Hematopoietic multipotent progenitor cell (in vitro differentiated cells): ENCODE data around the gene TFF1. TPM values are rescaled to one million over a fixed set of nuclear protein-coding genes. Genes with fewer than 3 reads are reported as not detected.
A peak's percentile ranks its signal among the peaks of the same experiment; 100 is the strongest.
"Not testable (repeated sequence)": the region's sequence is repeated elsewhere in the genome, so short reads cannot be mapped to it uniquely, and the experiment has no call there.

Experiments
- DNase-seq, 3 donors: peaks; one replicate each; pipeline ENCODE4 v3.0.0-alpha.2; 2011 to 2015; ENCODE audit warnings: low read depth in 2 of 3, low spot score in 2 of 3
- total RNA-seq: library from RNA; depleted of rRNA; stranded (reverse); fragments of >200 nt; gene quantifications from one replicate; pipeline ENCODE4 v1.2.3, GENCODE V29; 2012

TFF1 gene
- not detected for total RNA-seq

DNA sequence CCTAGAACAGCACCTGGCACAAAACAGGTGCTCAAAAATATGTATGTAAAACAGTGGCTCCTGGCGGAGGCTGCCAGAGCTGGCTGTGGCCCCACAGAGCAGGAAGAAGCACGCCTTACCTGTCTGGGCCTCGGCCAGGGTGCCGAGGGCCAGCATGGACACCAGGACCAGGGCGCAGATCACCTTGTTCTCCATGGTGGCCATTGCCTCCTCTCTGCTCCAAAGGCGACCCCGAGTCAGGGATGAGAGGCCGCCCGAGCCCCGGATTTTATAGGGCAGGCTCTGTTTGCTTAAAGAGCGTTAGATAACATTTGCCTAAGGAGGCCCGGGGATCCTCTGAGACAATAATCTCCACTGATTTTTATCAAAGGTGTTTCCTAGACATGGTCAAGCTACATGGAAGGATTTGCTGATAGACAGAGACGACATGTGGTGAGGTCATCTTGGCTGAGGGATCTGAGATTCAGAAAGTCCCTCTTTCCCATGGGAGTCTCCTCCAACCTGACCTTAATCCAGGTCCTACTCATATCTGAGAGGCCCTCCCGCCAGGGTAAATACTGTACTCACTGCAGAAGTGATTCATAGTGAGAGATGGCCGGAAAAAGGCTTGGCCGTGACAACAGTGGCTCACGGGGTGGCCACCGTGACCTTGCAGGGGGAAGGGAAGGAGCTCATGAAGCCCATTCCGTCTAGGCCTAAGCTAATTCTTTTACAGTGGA is at the start of gene TFF1:
Gene TFF1 (minus strand): TSS at position 244 of the 719 bp plus-strand sequence. CDS start 40 bp downstream, at position 204.
- DNase-seq = no peak

DNA sequence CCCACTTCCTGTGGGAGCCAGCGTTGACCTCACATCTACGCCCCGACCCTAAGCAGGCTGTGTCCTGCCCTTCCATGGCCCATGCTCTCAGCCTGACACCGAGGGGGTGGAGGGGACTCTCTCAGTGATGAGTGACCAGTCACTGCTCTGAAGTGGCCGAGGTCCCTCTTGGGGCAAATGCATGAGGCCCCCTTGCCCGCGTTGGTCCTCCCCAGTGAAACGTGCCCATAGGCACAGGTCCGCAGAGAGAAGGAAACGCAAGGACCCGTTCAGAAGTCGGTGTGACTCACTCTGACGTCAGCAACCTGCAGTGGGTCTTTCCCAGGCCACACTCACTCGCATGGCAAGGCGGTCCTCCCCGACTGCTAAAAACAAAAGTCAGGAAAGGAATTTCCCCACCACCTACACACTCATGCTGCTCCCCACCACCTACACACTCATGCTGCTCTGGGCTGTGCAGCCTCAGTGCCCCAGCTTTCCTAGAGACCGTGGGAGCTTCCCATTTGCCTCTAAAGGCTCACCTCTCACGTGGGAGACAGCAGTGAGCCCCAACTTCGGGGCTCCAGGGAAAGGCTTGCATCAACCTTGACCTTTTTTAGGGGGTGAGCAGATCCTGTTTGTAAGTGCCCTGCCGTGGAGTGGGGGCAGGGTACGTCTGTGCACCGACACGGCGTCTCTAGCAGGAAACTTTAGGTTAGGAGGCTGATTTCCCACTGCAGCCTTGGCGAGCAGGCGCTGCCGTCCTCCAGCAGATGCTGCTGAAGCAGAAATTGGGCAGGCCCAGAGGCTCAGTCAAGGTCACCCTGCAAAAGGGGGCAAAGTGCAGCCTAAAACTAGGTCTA is 48.8 kb upstream of the TFF1 start:
- peak; percentile 31 to 76 (median 71) for DNase-seq

DNA sequence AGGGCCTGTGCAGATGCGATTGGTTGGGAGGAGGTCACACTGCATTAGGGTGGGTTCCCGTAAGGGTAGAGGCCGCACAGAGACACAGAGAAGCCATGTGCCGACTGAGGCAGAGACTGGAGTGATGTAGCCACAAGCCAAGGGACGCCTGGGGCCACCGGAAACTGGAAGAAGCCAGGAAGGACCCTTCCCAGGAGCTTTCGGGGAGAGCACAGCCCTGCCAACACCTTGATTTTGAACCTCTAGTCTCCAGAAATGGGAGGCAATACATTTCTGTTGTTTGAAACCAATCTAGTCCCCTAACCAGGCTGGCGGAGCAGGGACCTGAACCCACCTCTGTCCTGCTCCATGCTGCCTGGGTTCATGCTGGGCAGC is 48.2 kb upstream of the TFF1 start:
- DNase-seq = no peak

DNA sequence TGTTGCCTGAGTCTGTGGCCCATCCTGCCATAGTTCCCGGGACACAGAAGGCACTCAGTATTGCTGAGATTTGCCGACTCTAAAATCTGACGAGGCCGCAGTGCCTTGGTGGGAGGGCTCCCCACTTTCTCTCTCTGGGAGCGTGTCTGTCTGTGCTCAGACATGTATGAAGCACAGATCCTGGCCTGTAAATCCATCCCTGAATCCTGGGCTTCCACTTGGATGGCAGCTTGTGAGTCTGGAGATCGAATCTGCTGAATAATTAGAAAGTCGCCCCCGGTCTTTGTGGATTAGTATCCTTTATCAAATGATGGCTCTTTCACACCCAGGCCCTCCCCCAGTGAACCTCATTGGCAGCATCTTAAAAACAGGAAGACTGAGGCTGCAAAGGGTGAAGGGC is 47.7 kb upstream of the TFF1 start:
- no peak for DNase-seq

DNA sequence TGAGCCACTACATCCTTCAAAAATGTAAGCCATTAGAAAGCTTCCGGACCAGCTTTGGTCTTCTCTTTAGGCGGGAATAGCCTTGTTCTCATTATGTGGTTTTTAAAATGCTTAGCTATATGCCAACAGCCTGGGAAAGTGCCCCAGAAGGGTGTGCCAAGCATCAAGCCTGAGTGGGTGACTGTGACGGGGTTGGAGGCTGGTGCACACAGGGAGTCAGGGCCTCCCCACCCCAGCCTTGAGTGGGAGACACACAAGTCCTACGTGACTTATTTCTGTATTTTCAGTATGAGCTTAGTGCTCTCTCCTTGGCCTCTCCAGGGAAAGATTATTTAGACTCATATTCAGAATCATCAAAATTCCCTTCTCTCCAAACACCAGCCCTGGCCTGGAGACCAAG is 47.2 kb upstream of the TFF1 start:
- no peak for DNase-seq

DNA sequence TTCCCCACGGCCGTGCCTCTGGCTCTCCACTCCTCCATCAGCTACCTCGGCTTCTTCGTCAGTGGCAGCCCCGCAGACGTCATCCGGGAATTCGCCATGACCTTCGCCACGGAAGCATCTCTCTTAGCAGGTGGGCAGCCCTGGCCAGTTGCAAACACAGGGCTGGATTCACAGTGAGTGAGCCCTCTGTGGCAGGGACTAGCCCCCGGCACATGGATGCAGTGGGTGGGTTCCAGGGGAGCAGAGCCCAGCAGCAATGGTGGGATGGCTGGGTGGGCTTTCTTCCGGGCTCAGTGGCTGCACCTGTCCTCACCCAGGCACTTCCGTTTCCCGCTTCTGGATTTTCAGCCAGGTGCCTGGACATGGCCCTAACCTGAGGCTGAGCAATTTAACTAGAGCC is 46.8 kb upstream of the TFF1 start:
- no peak for DNase-seq

DNA sequence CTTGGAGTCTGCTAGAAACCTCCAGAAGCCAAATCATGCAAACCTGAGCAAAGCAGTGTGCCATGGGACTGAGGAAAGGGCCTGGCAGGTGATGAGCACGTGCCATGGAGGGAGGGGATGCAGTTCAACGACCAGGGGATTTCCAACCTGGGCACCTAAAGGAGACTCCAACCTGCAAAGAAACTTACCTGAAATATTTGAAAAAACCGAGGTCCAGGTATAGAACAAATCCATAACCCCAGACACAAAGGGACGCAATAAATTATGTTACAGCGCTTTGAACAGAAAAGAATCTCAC is 46.2 kb upstream of the TFF1 start:
- no peak for DNase-seq

DNA sequence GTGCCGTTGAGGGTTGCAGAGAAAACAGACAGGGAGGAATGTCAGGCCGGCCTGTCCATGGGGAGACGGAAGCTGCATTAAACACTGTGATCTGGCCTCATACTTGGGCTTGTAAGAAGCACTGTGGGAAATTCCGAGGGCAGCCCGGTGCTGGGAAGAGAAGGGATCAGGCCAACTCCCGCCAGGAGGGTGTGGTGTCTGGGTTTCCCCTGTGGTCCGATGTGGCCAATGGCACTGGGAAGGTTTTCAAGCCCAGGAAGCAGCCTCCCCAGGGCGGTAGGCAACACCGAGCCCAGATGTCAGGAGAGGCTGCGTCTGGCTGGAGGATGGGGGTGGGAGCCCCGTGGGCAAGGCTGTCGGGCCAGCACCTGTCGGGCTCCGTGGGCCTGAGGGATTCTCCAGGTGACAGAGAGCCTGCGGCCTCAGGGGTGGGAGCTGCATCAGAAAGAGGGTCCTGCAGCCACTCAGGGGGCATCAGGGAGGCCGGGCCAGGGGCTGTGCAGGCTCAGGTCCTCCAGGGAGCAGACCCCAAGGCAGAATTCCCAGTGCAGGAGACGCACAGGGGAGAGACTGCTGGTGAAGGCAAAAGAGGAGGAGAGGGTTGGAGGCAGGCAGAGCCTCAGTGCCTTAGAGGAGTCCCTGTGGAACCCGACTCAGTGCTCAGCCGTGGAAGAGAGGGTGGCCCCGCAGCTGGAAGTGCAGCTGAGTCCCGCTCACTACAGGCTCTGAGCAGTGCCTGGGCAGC is 45.7 kb upstream of the TFF1 start:
- no peak for DNase-seq

DNA sequence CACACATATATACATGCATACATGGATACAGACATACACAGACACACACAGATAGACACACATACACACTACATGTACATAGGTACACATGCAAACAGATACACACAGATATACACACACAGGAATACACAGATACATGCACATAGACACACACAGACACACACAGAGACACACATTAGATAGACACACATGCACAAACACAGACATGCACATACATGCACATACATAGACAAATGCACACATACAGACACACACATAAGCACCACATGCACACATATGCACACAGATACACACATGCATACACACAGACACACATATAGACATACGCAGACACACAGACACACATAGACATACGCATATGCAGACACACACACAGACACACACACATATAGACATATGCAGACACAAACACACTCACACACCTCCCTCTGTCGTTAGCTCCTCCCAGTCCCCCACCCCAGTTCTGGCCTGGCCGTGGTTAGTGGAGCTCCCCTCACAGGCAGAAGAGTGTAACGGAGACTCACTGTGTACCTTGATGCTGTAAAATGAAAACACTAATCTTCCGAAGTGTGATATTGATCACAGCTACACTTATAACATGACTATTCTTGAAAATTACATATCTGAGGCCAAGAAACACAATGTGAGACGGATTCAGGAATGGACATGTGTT is 45.0 kb upstream of the TFF1 start:
- DNase-seq = no peak

DNA sequence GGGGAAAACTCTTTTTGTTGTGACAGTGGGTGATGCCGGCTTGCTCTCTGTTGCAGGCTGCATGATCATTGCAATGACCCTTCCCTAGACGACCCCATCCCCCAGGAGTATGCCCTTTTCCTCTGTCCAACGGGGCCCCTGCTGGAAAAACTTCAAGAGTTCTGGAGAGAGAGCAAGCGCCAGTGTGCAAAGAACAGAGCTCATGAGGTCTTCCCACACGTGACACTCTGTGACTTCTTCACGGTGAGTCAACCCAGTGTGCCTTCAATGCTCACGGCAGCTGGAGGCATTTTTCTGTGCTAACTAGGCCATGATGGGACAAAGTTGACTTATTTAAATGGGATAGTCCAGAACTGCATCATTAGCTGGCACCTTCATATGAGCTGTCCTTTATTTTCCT is 43.0 kb upstream of the TFF1 start:
- no peak for DNase-seq

DNA sequence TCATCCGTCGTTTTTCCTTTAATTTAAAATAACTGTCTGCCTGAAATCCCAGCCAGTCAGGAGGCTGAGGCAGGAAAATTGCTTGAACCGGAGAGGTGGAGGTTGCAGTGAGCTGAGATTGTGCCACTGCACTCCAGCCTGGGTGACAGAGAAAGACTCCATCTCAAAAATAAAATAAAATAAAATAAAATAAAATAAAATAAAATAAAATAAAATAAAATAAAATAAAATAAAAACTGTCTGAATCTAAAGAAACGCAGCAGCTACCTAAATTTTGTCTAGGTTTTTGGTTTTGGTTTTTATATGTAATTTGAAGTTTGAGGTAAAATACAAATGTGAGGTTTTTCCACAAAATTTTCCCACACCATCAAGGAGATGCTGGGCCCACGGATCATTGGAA is 42.4 kb upstream of the TFF1 start:
- not testable (repeated sequence) for DNase-seq

DNA sequence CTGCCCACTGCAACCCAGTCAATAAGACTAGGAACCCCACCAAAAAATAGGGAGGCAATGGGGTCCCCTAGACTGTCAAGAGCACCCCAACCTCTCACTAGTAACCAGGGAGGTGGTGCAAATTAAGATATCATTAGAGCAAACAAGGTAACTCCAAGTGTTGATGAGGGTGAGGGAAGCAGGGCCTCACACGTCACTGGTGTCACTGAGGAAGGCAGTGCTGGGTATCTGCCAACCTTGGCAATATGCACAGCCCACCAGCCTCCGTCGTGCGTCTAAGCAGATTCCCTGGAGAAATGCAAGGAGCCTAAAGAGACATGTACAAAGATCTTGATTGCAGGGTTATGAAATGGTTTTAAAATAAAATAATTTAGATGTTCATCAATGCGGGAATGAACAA is 41.1 kb upstream of the TFF1 start:
- no peak for DNase-seq

DNA sequence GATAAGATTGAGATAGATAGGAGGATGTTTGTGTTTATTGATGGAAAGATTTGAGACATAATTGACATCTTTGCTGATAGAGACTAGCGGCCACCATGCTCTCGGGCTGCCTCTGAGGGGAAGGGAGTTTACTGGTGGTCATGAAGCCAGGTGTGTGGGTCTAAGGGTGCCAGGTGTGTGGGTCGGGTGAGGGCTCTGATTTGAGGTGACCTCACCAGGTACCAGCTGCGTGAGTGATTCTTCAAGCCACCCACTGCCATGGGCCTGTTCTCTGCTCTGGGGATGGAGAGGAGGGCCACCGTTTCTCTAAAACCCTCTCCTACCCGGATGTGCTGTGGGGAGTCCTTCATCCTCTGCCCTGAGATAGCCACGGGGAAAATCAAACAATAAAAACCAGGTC is 40.5 kb upstream of the TFF1 start:
- DNase-seq = no peak

DNA sequence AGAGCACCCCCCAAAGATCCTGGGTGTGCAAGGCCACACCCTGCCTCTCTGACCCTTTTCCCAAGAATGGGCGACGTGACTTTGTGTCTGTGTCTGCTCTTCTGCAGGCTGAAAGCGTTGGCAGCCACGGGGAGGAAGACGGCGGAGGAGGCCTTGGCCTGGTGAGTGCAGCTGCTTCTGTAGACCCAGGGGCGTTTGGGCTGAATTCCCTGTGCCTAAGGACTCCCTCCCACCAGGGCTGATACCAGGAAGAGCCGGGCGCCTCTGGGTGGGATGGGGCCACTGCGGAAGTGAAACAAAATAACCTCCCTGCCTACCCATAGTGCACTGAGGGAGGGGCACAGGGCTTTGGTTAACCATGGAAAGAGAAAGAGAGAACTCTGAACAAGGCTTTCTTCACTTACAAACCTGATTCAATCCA is 39.9 kb upstream of the TFF1 start:
- DNase-seq = no peak

DNA sequence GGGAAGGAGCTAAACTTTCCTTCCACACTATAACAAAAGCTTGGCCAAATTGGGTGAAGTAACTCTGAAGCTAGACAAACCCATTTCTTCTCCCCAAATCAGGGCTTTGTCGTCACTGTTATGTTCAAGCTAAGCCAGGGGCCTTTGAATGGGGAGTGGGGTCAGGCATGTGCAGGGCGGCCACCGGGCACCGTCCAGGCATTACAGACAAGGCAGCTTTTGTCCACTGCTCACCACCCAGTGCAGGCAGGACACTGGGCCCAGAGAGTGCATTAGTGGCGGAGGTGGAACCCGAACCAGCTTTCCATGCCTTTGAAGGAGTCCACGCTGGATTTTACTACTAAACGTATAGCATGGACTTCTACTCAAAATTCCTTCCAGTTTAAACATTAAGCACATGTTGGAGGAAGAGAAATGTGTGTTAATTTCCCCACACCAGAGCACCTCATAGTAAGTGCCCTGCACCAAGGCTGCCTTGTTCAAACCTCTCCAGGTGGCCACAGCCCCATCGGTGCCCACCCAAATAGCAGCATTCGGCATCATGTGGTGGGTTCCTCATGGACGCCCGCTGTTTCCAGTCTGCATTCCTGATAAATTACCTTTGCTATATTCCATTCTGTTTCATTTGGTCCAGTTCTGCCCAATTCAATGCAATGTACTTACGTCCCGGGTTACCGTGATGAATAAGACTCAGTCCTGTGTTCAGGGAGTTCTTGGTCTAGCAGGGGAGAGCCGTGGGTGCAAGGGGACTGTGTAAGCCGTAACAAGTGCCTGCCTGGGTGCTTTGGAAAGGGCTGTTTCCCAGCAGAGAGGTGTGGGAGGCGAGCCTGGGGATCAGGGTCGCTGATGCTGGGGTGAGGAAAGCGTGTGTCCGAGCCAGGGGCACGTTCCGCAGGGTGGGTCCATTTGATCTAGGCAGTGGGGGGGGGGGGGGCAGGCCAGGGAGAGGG is 39.0 kb upstream of the TFF1 start:
- DNase-seq = no peak

DNA sequence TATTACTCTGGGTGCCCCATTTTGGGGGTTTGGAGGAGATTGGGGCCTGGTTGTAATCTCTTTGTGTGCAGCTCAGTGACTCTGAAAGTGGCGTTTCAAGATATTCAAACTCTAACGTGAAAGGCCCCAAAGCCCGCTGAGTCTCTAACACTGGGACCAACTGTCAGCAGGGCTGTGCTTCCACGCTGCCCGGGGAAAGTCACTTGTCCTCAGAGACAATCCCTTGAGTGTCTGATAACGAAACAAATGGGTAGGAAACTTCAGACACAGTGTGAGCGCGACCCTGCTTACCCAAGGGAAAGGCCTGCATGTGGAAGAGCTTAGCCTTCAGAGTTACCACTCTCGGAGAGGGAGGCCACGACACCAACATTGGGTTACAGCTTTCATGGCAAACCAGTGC is 38.2 kb upstream of the TFF1 start:
- DNase-seq = no peak

DNA sequence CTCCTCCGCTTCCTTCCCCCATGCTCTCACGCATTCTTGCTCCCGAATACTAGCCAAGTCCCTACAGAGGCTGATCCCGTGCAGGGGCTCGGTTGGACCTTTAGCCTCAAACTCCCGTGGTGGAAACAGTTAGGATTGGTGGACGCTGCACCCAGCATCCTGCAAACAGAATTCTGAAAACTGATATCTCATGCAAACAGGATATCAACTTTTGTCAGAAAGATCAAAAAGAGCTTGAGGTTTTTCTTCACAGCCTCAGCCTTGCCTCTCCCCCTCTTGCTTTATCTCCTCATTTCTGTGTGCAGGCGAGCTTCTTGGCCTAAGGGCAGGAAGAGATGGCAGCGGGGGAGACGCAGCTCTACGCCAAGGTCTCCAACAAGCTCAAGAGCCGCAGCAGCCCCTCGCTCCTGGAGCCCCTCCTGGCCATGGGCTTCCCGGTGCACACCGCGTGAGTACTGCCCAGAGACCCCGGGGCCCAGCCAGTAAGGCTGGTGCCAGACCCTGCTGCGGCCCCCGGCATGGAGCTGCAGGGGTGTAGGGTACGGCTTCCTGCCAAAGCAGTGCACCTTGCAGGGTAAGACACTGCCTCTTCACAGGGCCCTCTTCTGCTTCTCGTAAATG is 37.4 kb upstream of the TFF1 start, which contains the start of gene UBASH3A:
Gene UBASH3A (plus strand): TSS at position 292 of the 621 bp plus-strand sequence. CDS start 44 bp downstream, at position 336.
- peak in 1 of 3 donors; percentile 32 for DNase-seq

DNA sequence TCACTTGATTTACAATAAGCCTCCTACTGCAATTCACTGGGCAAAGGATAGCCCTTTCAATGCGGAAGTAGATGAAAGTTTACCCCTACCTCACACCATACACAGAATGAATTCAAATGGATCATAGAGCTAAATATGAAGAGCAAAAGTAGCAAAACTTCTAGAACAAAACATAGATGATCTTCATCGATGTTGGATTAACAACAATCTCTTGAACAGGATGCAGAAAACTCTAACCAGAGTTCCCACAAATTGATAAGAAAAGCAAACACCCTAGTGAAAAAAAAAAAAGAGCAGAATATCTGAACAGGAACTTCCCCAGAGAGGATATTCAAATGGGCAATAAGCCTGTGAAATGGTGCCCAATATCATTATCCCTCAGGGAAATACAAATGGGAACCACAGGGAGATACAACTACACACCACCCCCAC is 35.5 kb upstream of the TFF1 start:
- no peak for DNase-seq

DNA sequence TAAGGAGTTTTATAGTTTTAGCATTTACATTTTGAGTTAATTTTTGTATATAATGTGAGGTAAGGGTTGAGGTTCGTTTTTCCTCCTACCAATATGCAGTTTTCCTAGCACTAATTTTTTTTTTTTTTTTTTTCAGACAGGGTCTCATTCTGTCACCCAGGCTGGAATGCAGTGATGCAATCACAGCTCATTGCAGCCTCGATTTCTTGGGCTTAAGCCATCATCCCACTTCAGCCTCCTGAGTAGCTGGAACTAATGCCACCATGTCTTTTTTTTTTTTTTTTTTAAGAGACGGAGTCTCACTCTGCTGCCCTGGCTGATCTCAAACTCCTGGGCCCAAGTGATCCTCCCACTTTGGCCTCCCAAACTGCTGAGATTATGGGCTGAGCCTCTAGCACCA is 34.8 kb upstream of the TFF1 start:
- no peak for DNase-seq
